ENCODE measurements around the gene ADAMTS17.

ADAMTS17 gene

GRCh38 chr15:100314809-100315400 is 26.9 kb downstream of the ADAMTS17 start:
- no peak for DNase-seq
- no peaks in the 10 kb centered on the region for H3K27me3 Mint-ChIP-seq
- H3K27ac Mint-ChIP-seq: no peak overlapping the region
- H3K36me3 Mint-ChIP-seq: peaks cover 16% of the 10 kb centered on the region
- H3K9me3 Mint-ChIP-seq: peaks cover 4% of the 10 kb centered on the region
- H3K4me3 Mint-ChIP-seq: no peak overlapping the region
- no peaks in the 10 kb centered on the region for H3K4me1 Mint-ChIP-seq
- CTCF ChIA-PET: no interaction called here

- DNase-seq: no peak
- H3K4me1 Mint-ChIP-seq: peaks cover 7% of the 10 kb centered on the region
- H3K4me3 Mint-ChIP-seq: no peak overlapping the region
- H3K27me3 Mint-ChIP-seq: no peaks in the 10 kb centered on the region
- CTCF ChIA-PET: no interaction called here
- peaks cover 4% of the 10 kb centered on the region for H3K36me3 Mint-ChIP-seq
- no peak overlapping the region for H3K27ac Mint-ChIP-seq
- no peaks in the 10 kb centered on the region for H3K9me3 Mint-ChIP-seq
Measured at GRCh38 chr15:100311833-100312476, 29.8 kb downstream of the ADAMTS17 start.

GRCh38 chr15:100311154-100311625 is 30.6 kb downstream of the ADAMTS17 start:
- CTCF ChIA-PET: no interaction called here
- no peak for DNase-seq
- peaks cover 7% of the 10 kb centered on the region for H3K4me1 Mint-ChIP-seq
- no peak overlapping the region for H3K4me3 Mint-ChIP-seq
- H3K36me3 Mint-ChIP-seq: peaks cover 4% of the 10 kb centered on the region
- H3K9me3 Mint-ChIP-seq: no peaks in the 10 kb centered on the region
- H3K27ac Mint-ChIP-seq: no peak overlapping the region
- H3K27me3 Mint-ChIP-seq: no peaks in the 10 kb centered on the region

- no peak for DNase-seq
- H3K27me3 Mint-ChIP-seq: no peaks in the 10 kb centered on the region
- CTCF ChIA-PET: no interaction called here
- no peak overlapping the region for H3K4me3 Mint-ChIP-seq
- no peak overlapping the region for H3K27ac Mint-ChIP-seq
- peaks cover 4% of the 10 kb centered on the region for H3K36me3 Mint-ChIP-seq
- H3K9me3 Mint-ChIP-seq: no peaks in the 10 kb centered on the region
- peaks cover 7% of the 10 kb centered on the region for H3K4me1 Mint-ChIP-seq
Measured at GRCh38 chr15:100310513-100311153, 31.1 kb downstream of the ADAMTS17 start.

- peaks cover 7% of the 10 kb centered on the region for H3K4me1 Mint-ChIP-seq
- no peak for DNase-seq
- no peak overlapping the region for H3K27ac Mint-ChIP-seq
- no peak overlapping the region for H3K4me3 Mint-ChIP-seq
- no peaks in the 10 kb centered on the region for H3K9me3 Mint-ChIP-seq
- CTCF ChIA-PET: no interaction called here
- H3K27me3 Mint-ChIP-seq: no peaks in the 10 kb centered on the region
- H3K36me3 Mint-ChIP-seq: peaks cover 4% of the 10 kb centered on the region
Measured at GRCh38 chr15:100310041-100310405, 31.8 kb downstream of the ADAMTS17 start.

- CTCF ChIA-PET: no interaction called here
- Mint-ChIP-seq H3K4me1 (peaks cover 7% of the 10 kb centered on the region), H3K27ac (no peak overlapping the region), H3K4me3 (no peak overlapping the region), H3K36me3 (peaks cover 4% of the 10 kb centered on the region), H3K27me3 (no peaks in the 10 kb centered on the region), H3K9me3 (no peaks in the 10 kb centered on the region)
- no peak for DNase-seq
Measured at GRCh38 chr15:100309109-100310040, 32.4 kb downstream of the ADAMTS17 start.

- no peak for DNase-seq
- Mint-ChIP-seq H3K27me3 (no peaks in the 10 kb centered on the region), H3K27ac (no peak overlapping the region), H3K9me3 (no peaks in the 10 kb centered on the region), H3K36me3 (peaks cover 4% of the 10 kb centered on the region), H3K4me1 (peaks cover 7% of the 10 kb centered on the region), H3K4me3 (no peak overlapping the region)
- CTCF ChIA-PET: no interaction called here
Measured at GRCh38 chr15:100308608-100309007, 33.2 kb downstream of the ADAMTS17 start.

GRCh38 chr15:100308213-100308600 is 33.6 kb downstream of the ADAMTS17 start:
- CTCF ChIA-PET: interaction anchor here (1.2 kb wide), 1 partner anchor 42 kb away, joined by 5 read pairs; no protein-coding TSS in a partner anchor
- H3K4me3 Mint-ChIP-seq: no peak overlapping the region
- H3K36me3 Mint-ChIP-seq: peaks cover 4% of the 10 kb centered on the region
- H3K27me3 Mint-ChIP-seq: no peaks in the 10 kb centered on the region
- no peaks in the 10 kb centered on the region for H3K9me3 Mint-ChIP-seq
- no peak for DNase-seq
- peaks cover 7% of the 10 kb centered on the region for H3K4me1 Mint-ChIP-seq
- H3K27ac Mint-ChIP-seq: no peak overlapping the region

GRCh38 chr15:100307241-100308212 is 34.2 kb downstream of the ADAMTS17 start:
- Mint-ChIP-seq H3K4me1 (peaks cover 7% of the 10 kb centered on the region), H3K9me3 (no peaks in the 10 kb centered on the region), H3K4me3 (no peak overlapping the region), H3K27me3 (no peaks in the 10 kb centered on the region), H3K27ac (no peak overlapping the region), H3K36me3 (peaks cover 4% of the 10 kb centered on the region)
- DNase-seq: no peak
- CTCF ChIA-PET: interaction anchor here (1.2 kb wide), 1 partner anchor 42 kb away, joined by 5 read pairs; no protein-coding TSS in a partner anchor

- CTCF ChIA-PET: interaction anchor here (0.7 kb wide), 1 partner anchor 44 kb away, joined by 3 read pairs; no protein-coding TSS in a partner anchor
- no peak for DNase-seq
- Mint-ChIP-seq H3K4me1 (peaks cover 13% of the 10 kb centered on the region), H3K27ac (no peak overlapping the region), H3K9me3 (peaks cover 2% of the 10 kb centered on the region), H3K4me3 (no peak overlapping the region), H3K36me3 (no peaks in the 10 kb centered on the region), H3K27me3 (no peaks in the 10 kb centered on the region)
Measured at GRCh38 chr15:100306098-100306497, 35.7 kb downstream of the ADAMTS17 start.

GRCh38 chr15:100301910-100302431 is 39.8 kb downstream of the ADAMTS17 start:
- Mint-ChIP-seq H3K27ac (no peak overlapping the region), H3K27me3 (no peaks in the 10 kb centered on the region), H3K4me1 (peaks cover 6% of the 10 kb centered on the region), H3K36me3 (peaks cover 3% of the 10 kb centered on the region), H3K9me3 (peaks cover 6% of the 10 kb centered on the region), H3K4me3 (no peak overlapping the region)
- CTCF ChIA-PET: interaction anchor here (0.7 kb wide), 1 partner anchor 49 kb away, joined by 3 read pairs; no protein-coding TSS in a partner anchor
- no peak for DNase-seq

GRCh38 chr15:100298257-100298656 is 43.5 kb downstream of the ADAMTS17 start:
- Mint-ChIP-seq H3K27ac (no peak overlapping the region), H3K4me3 (no peak overlapping the region), H3K36me3 (peaks cover 3% of the 10 kb centered on the region), H3K27me3 (no peaks in the 10 kb centered on the region), H3K4me1 (peaks cover 6% of the 10 kb centered on the region), H3K9me3 (peaks cover 11% of the 10 kb centered on the region)
- no peak for DNase-seq
- CTCF ChIA-PET: no interaction called here

GRCh38 chr15:100297812-100298211 is 44.0 kb downstream of the ADAMTS17 start:
- Mint-ChIP-seq H3K9me3 (peaks cover 11% of the 10 kb centered on the region), H3K36me3 (peaks cover 3% of the 10 kb centered on the region), H3K27me3 (no peaks in the 10 kb centered on the region), H3K27ac (no peak overlapping the region), H3K4me3 (no peak overlapping the region), H3K4me1 (peaks cover 6% of the 10 kb centered on the region)
- CTCF ChIA-PET: no interaction called here
- DNase-seq: no peak

Measured in activated naive CD4-positive, alpha-beta T cell treated with anti-CD3 and anti-CD28 coated beads, Interleukin-2, amount 10 ng/mL, durations not matched to agents 7 days and 5 days (primary cell).